Heart left ventricle (tissue), 13 donors: Measurements from ENCODE around the gene CCDC185.

Experiments used
- POLR2A ChIP-seq, 2 donors: fragments of 450-650 bp; IDR thresholded peaks; one replicate each; pipeline ENCODE4 v1.6.1; 2017; ENCODE audit warnings: antibody characterized with exemption in 2 of 2, mild to moderate bottlenecking in 2 of 2, moderate library complexity in 2 of 2
- TF ChIP-seq, protein P1 (sequence below), 12 donors: fragments of 200-600 bp; sonication (generic) in 4 of 12; IDR thresholded peaks; one replicate each; pipeline versions ENCODE4 v1.5.0 to v1.8.0; 2018 to 2022; ENCODE audit warnings: antibody characterized with exemption in 12 of 12, mild to moderate bottlenecking in 5 of 12
- donor health status: ischemic (EF 13 %, LVEDD 7.1; RV severe dilation, severe dysfunction).
- donor health status: DM: no; HTN: yes; CAD: no.
- donor health status: DM: no; HTN: no; CAD: no.
- donor health status: ischemic (EF 25% LVEDD 6.9; RV normal size, moderate dysfunction).
- donor health status: ischemic (EF 25% LVEDD 5.7; RV mildly dilated, moderate dysfunction).
- donor health status: ischemic (EF 35%, LVEDD 5.7; RV mildly dilated, moderate dysfunction).
- donor health status: nonischemic (EF 11% LVEDD 7.7; RV severe dilation, severe dysfunction).
- donor health status: DM: yes; HTN: yes; CAD: no.
- donor health status: PGD.
- donor health status: ischemic (EF 29% LVEDD 5.4; RV normal size, mild dysfunction).
- donor health status: nonischemic (EF 23%, LVEDD 6.1; RV moderate dilation, normal function).

DNA sequence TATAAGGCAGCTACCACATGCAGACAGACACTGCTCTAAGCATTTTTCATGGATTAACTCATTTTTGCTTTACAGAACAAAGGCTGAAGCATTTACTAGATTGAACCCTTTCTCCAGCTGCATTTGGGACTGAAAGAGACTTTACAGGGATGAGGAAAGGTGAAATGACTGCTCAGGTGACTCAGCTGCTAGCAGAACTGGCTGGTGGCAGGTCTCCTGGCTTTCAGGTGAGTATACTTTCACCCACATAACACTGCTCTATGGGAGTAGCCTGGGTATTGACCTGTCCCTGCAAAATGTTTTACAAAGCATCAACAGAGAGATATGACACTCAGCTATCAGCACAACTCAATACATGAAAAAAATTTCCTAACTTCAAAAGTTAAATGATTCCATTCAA lies 2.6 kb upstream of the CCDC185 start:
- TF ChIP-seq, protein P1, sequence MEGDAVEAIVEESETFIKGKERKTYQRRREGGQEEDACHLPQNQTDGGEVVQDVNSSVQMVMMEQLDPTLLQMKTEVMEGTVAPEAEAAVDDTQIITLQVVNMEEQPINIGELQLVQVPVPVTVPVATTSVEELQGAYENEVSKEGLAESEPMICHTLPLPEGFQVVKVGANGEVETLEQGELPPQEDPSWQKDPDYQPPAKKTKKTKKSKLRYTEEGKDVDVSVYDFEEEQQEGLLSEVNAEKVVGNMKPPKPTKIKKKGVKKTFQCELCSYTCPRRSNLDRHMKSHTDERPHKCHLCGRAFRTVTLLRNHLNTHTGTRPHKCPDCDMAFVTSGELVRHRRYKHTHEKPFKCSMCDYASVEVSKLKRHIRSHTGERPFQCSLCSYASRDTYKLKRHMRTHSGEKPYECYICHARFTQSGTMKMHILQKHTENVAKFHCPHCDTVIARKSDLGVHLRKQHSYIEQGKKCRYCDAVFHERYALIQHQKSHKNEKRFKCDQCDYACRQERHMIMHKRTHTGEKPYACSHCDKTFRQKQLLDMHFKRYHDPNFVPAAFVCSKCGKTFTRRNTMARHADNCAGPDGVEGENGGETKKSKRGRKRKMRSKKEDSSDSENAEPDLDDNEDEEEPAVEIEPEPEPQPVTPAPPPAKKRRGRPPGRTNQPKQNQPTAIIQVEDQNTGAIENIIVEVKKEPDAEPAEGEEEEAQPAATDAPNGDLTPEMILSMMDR (IDR thresholded peaks at IDR 0.05) = no peak
- no peak for TF ChIP-seq POLR2A (IDR thresholded peaks at IDR 0.05)
